Activated CD4-positive, alpha-beta T cell treated with anti-CD3 and anti-CD28 coated beads, Interleukin-2, amount 10 ng/mL, durations not matched to agents 24 days and 14 days (primary cell): ENCODE results near the gene JMJD4. TPM values are rescaled to one million over a fixed set of nuclear protein-coding genes. Genes with fewer than 3 reads are reported as not detected.

Experiments used
- DNase-seq: peaks from one replicate; pipeline ENCODE4 v3.0.0; 2022
- H3K27ac Mint-ChIP-seq: one replicate; pipeline ENCODE4 v1.8.0; 2022; ENCODE audit warnings: mild to moderate bottlenecking, mixed read lengths
- H3K27me3 Mint-ChIP-seq: one replicate; pipeline ENCODE4 v1.8.0; 2022; ENCODE audit warnings: mixed read lengths
- H3K36me3 Mint-ChIP-seq: one replicate; pipeline ENCODE4 v1.8.0; 2022; ENCODE audit warnings: low read depth, mild to moderate bottlenecking, mixed read lengths
- H3K4me1 Mint-ChIP-seq: one replicate; pipeline ENCODE4 v1.8.0; 2021; ENCODE audit warnings: mixed read lengths
- H3K4me3 Mint-ChIP-seq: one replicate; pipeline ENCODE4 v1.8.0; 2022; ENCODE audit warnings: mild to moderate bottlenecking, moderate library complexity, mixed read lengths
- H3K9me3 Mint-ChIP-seq: one replicate; pipeline ENCODE4 v1.8.0; 2021; ENCODE audit warnings: mixed read lengths
- intact Hi-C: fragments of 100-400 bp; cut with micrococcal nuclease; formaldehyde crosslinking; loops from one replicate; pipeline ENCODE4 v1.15.1; 2023
- total RNA-seq: library from RNA; stranded (reverse); gene quantifications from 2 replicates; pipeline ENCODE4 v1.2.3, GENCODE V29; 2022

The JMJD4 gene
- total RNA-seq, 1 donor from 2014 or later: 35.1 TPM

DNA sequence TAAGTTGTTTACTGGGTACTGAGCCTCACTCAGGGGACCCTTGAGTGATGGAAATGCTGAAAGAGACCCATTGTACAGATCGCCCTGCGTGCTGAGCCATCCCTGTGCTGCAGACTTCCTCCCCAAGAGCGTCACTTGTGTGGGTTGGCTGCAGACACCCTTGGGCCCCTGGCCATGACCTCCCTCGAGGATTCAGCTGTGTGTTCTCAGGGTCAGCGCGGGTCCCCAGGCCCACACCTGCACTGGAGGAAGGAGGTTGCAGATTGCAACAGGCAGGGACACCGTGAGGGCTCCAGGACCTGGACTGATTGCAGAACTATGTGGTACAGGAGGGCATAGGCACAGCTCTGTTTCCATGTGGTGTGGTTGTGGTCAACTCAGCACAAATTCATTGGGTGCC lies 4.5 kb upstream of the JMJD4 start:
- H3K4me1 Mint-ChIP-seq: peaks cover 27% of the 10 kb centered on the region
- intact Hi-C loops: loop anchor here (10.0 kb wide), 2 partner anchors 255 to 805 kb away; no protein-coding TSS in a partner anchor
- no peak for DNase-seq
- peaks cover 2% of the 10 kb centered on the region for H3K27me3 Mint-ChIP-seq
- peaks cover 5% of the 10 kb centered on the region for H3K36me3 Mint-ChIP-seq
- H3K9me3 Mint-ChIP-seq: no peaks in the 10 kb centered on the region
- H3K27ac Mint-ChIP-seq: no peak overlapping the region
- H3K4me3 Mint-ChIP-seq: no peak overlapping the region

DNA sequence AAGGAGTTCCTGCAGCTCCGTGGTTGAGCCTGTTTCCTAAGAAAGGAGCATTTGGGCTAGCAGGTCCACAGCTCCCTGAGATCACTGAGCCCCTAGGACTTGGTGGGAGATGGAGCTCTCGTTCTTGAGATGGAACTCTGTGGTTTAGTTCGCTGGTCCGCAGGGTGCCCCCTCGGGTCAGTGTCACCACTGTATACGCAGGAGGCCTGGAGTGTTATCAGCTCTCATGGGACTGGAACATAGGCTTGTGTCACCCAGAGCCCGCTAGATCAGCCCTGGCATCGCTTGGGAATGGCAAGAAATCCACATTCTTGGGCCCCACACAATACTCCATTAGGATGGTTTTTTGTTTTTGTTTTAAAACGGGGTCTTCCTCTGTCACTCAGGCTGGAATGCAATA lies 3.7 kb upstream of the JMJD4 start:
- H3K4me1 Mint-ChIP-seq: peaks cover 28% of the 10 kb centered on the region
- peaks cover 7% of the 10 kb centered on the region for H3K36me3 Mint-ChIP-seq
- intact Hi-C loops: loop anchor here (10.0 kb wide), 2 partner anchors 254 to 804 kb away; no protein-coding TSS in a partner anchor
- no peak overlapping the region for H3K27ac Mint-ChIP-seq
- no peaks in the 10 kb centered on the region for H3K9me3 Mint-ChIP-seq
- H3K27me3 Mint-ChIP-seq: peaks cover 2% of the 10 kb centered on the region
- no peak overlapping the region for H3K4me3 Mint-ChIP-seq
- no peak for DNase-seq

- no peaks in the 10 kb centered on the region for H3K9me3 Mint-ChIP-seq
- H3K4me1 Mint-ChIP-seq: peaks cover 30% of the 10 kb centered on the region
- peaks cover 2% of the 10 kb centered on the region for H3K27me3 Mint-ChIP-seq
- peak; percentile 56 for DNase-seq
- intact Hi-C loops: loop anchor here (10.0 kb wide), 2 partner anchors 252 to 802 kb away; no protein-coding TSS in a partner anchor
- peak overlapping the region; percentile 48 for H3K27ac Mint-ChIP-seq
- peaks cover 20% of the 10 kb centered on the region for H3K36me3 Mint-ChIP-seq
- H3K4me3 Mint-ChIP-seq: peak overlapping the region; percentile 32
These were observed 1.8 kb upstream of the JMJD4 start for GRCh38 chr1:227736814-227737432.

- H3K27me3 Mint-ChIP-seq: peaks cover 2% of the 10 kb centered on the region
These were observed 610 bp upstream of the JMJD4 start for GRCh38 chr1:227735539-227736285.

GRCh38 chr1:227734546-227734855 lies 601 bp downstream of the JMJD4 start:
- no peak for DNase-seq
- peak overlapping the region; percentile 98 for H3K4me3 Mint-ChIP-seq
- H3K27me3 Mint-ChIP-seq: peaks cover 2% of the 10 kb centered on the region
- no peaks in the 10 kb centered on the region for H3K9me3 Mint-ChIP-seq
- peaks cover 20% of the 10 kb centered on the region for H3K36me3 Mint-ChIP-seq
- intact Hi-C loops: loop anchor here (2.0 to 10.0 kb wide), 4 partner anchors 28 to 800 kb away; no protein-coding TSS in a partner anchor
- H3K27ac Mint-ChIP-seq: peak overlapping the region; percentile 93
- H3K4me1 Mint-ChIP-seq: peaks cover 27% of the 10 kb centered on the region

More at GRCh38 chr1:227735539-227736285, 610 bp upstream of the JMJD4 start:
- DNase-seq: peak; percentile 62
- intact Hi-C loops: loop anchor here (1.0 to 10.0 kb wide), 8 partner anchors 27 to 801 kb away; partner anchors contain the start of genes ARF1 and GUK1
- H3K36me3 Mint-ChIP-seq: peaks cover 20% of the 10 kb centered on the region
- peak overlapping the region; percentile 93 for H3K27ac Mint-ChIP-seq
- H3K4me3 Mint-ChIP-seq: peak overlapping the region; percentile 98
- H3K9me3 Mint-ChIP-seq: no peaks in the 10 kb centered on the region
- peaks cover 26% of the 10 kb centered on the region for H3K4me1 Mint-ChIP-seq

DNA sequence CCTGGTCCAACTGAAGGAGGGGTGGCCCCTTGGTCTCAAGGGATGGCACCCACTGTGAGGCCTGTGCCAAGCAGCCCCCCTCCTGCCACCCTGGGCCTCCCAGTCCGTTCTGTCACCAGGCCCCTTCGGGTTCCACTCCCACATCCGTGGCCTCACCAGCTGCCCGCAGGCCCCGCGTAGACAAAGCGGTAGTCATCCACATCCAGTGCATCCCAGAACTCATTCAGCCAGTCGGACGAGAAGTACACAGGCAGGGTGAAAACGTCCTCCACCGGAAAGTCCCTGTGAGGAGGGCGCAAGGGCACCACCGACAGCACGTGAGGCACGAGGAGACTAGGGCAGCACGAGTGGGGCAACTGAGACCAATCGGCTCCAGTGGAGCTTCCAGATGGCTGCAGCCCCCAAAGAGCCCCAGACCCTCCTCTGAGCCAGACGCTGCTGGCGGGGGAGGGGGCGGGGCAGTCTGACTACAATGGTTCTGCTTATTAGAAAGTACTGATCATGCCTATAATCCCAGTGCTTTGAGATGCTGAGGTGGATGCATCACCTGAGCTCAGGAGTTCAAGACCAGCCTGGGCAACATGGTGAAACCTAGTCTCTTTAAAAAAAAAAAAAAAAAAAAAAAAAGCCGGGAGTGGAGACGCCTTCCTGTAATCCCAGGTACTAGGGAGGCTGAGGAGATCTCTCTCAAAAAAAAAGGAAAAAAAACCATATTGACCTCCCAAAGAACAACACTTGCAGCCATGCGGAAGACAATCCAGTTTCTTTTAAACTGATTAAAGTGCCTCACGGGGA lies 1.2 kb downstream of the JMJD4 start:
- Mint-ChIP-seq H3K4me3 (peak overlapping the region; percentile 98), H3K9me3 (no peaks in the 10 kb centered on the region), H3K27ac (peak overlapping the region; percentile 93), H3K27me3 (peaks cover 2% of the 10 kb centered on the region), H3K4me1 (peaks cover 29% of the 10 kb centered on the region), H3K36me3 (peaks cover 20% of the 10 kb centered on the region)
- intact Hi-C loops: loop anchor here (2.0 to 10.0 kb wide), 4 partner anchors 29 to 799 kb away; no protein-coding TSS in a partner anchor
- peak; percentile 58 for DNase-seq

DNA sequence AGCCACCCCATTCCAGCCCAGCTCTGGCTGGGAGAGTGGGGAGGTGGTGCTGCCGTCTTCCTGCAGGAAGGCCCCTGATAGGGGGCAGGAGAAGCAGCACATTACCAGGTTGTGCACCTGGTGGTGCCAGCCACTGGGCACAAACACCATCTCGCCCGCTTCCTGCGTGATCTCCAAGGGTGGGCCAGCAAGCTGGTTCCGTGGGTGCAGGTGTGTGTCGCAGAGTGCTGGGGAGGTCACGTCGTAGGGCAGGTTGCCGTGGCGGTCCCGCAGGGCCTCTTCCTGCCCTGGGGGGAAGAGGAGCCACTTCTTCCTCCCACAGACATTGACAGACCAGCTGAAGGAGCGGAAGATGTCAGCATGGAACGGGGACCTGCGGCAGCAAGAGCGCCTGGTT lies 1.8 kb downstream of the JMJD4 start:
- no peaks in the 10 kb centered on the region for H3K9me3 Mint-ChIP-seq
- intact Hi-C loops: loop anchor here (10.0 kb wide), 2 partner anchors 249 to 799 kb away; no protein-coding TSS in a partner anchor
- peaks cover 2% of the 10 kb centered on the region for H3K27me3 Mint-ChIP-seq
- H3K36me3 Mint-ChIP-seq: peaks cover 20% of the 10 kb centered on the region
- DNase-seq: peak; percentile 55
- H3K4me1 Mint-ChIP-seq: peaks cover 32% of the 10 kb centered on the region
- H3K27ac Mint-ChIP-seq: no peak overlapping the region
- H3K4me3 Mint-ChIP-seq: peak overlapping the region; percentile 98

DNA sequence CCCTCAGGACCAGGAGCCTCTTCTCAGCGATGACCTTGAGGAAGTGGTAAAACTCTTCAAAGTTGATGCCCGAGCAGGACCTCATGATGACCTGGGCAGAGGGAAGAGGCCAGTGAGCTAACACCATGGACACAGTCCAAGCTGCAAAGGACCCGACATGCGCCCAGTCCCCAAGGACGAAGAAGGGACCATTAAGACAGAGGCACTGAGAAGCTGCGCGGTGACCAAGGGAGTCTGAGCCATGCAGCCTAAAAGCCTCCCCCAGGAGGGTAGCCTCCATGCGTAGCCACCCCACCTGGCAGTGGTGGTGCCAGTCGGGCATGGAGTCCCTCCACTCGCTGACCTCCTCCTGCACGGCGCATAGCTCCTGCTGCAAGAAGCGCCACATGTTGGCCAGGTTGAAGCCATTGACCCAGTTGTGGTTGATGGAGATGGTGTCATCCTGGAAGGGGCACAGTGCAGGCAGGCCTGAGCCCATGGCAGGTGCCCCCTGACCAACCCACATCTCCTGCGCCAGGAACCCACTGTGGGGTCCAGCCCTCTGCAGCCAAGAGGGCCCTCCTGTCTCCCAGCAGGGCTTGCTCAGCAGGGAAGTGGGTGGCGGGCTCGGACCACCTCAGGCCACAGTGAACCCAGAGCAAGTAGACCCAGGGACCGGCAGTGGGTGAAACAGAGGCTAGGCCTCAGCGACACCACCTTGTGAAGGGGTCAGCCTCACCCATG lies 2.4 kb downstream of the JMJD4 start:
- Mint-ChIP-seq H3K9me3 (peaks cover 3% of the 10 kb centered on the region), H3K4me3 (peak overlapping the region; percentile 56)
- intact Hi-C loops: loop anchor here (10.0 kb wide), 2 partner anchors 248 to 798 kb away; no protein-coding TSS in a partner anchor

DNA sequence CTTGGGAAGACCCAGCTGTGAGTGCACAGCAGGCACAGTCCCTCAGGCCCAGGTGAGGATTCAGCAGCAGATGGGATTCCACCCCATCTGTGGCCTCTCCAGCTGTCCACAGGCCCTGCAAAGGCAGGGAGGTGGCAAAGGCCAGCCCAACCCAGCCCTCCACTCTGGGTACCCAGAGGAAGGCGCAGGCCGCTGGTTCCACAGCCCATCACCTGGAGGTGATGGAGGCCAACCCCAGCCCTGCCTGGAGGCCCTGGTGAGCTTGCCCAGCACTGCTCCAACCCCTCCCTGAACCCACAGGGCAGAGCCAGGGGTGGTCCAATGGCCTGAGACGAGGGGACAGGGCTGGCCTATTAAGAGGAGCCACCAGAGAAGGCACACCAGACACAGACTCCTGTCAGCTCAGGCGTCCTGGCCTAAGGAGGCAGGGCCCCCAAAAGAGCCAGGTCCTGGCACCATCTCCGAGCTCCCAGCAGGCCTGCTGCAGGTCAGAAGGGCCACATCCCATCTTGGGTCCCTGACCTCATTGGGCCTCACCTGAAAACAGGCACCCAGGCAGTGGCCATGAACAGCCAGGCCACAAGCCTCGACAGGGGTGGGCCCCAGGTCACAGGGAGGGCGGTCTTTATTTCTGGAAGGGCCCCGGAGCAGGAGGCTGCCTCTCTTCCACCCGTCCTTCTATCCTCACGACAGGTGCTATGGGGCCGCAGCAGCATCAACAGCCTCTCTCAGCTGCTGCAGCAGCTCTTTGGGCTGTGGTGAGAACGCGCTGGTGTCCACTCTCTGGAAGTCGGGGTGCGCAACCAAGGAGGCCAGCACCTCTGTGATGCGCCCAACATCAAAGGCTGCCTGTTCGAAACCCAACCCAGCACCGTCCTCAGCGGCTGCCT lies 3.2 kb downstream of the JMJD4 start:
- intact Hi-C loops: loop anchor here (10.0 kb wide), 2 partner anchors 247 to 797 kb away; no protein-coding TSS in a partner anchor
- H3K4me1 Mint-ChIP-seq: peaks cover 33% of the 10 kb centered on the region
- H3K27me3 Mint-ChIP-seq: peaks cover 3% of the 10 kb centered on the region
- H3K36me3 Mint-ChIP-seq: peaks cover 18% of the 10 kb centered on the region
- H3K27ac Mint-ChIP-seq: no peak overlapping the region
- H3K9me3 Mint-ChIP-seq: peaks cover 3% of the 10 kb centered on the region
- DNase-seq: peak; percentile 55
- no peak overlapping the region for H3K4me3 Mint-ChIP-seq

More for the DNA sequence above, 2.4 kb downstream of the JMJD4 start:
- Mint-ChIP-seq H3K36me3 (peaks cover 20% of the 10 kb centered on the region), H3K27ac (no peak overlapping the region), H3K4me1 (peaks cover 36% of the 10 kb centered on the region), H3K27me3 (peaks cover 3% of the 10 kb centered on the region)
- DNase-seq: peak; percentile 57

- H3K27me3 Mint-ChIP-seq: peaks cover 3% of the 10 kb centered on the region
- peaks cover 18% of the 10 kb centered on the region for H3K36me3 Mint-ChIP-seq
- intact Hi-C loops: loop anchor here (10.0 kb wide), 2 partner anchors 246 to 796 kb away; no protein-coding TSS in a partner anchor
- H3K4me1 Mint-ChIP-seq: peaks cover 31% of the 10 kb centered on the region
- peaks cover 3% of the 10 kb centered on the region for H3K9me3 Mint-ChIP-seq
- no peak overlapping the region for H3K4me3 Mint-ChIP-seq
- peak; percentile 57 for DNase-seq
- H3K27ac Mint-ChIP-seq: no peak overlapping the region
These were observed 3.8 kb downstream of the JMJD4 start for GRCh38 chr1:227731241-227731677.

DNA sequence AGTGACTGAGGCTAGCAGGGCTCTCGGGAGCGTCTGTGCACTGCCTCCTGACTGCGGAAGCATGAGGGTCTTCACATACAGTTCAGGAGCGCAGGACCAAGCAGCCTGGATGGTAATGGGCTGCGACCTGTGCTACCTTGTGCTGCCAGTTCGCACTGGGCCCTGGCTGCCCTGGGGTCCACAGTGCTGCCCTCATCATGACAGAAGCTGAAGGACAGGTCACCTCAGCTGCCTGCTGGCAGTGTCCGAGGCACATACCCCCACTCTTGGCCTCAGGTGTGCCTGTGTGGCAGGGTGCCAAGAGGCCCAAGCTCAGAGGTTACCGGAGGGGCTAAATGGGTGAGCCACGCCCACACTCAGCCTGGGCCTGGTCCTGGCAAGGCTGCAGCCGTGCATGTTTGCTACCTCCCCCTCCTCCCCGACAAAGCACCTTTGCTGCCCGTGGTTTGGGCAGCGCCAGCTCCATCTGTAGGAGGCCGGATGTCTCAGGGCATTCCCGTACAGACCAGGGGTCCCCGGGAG lies 4.4 kb downstream of the JMJD4 start:
- Mint-ChIP-seq H3K9me3 (peaks cover 3% of the 10 kb centered on the region), H3K4me1 (peaks cover 26% of the 10 kb centered on the region), H3K4me3 (no peak overlapping the region), H3K27ac (no peak overlapping the region), H3K27me3 (peaks cover 2% of the 10 kb centered on the region), H3K36me3 (peaks cover 16% of the 10 kb centered on the region)
- DNase-seq: peak; percentile 56
- intact Hi-C loops: loop anchor here (10.0 kb wide), 2 partner anchors 246 to 796 kb away; no protein-coding TSS in a partner anchor
